Transverse colon (tissue), 4 donors: Measurements from ENCODE around the gene SUCLA2.

ENCODE experiments used
- CTCF ChIP-seq, 5 experiments: fragments of 200-600 bp in 3 of 5; fragments of 450-650 bp in 2 of 5; sonication (generic) in 3 of 5; IDR thresholded peaks; 1 replicate in 2 of 5; 2 replicates in 3 of 5; pipeline ENCODE4 v1.5.1; 2016 to 2017; ENCODE audit warnings: antibody characterized with exemption in 5 of 5, inconsistent platforms in 3 of 5, mild to moderate bottlenecking in 2 of 5, moderate library complexity in 1 of 5
- EP300 ChIP-seq: sonication (generic); formaldehyde crosslinking; IDR thresholded peaks from one replicate; pipeline ENCODE4 v1.6.1; 2017; ENCODE audit warnings: antibody characterized with exemption, low read depth
- POLR2A ChIP-seq: fragments of 450-650 bp; IDR thresholded peaks from one replicate; pipeline ENCODE4 v1.6.1; 2016; ENCODE audit warnings: antibody characterized with exemption, mild to moderate bottlenecking, moderate library complexity
- POLR2AphosphoS5 ChIP-seq, 3 donors: sonication (generic); formaldehyde crosslinking; IDR thresholded peaks; one replicate each; pipeline ENCODE4 v1.6.1; 2016; ENCODE audit warnings: antibody characterized with exemption in 3 of 3

GRCh38 chr13:47964863-47965262 is 36.2 kb downstream of the SUCLA2 start:
- TF ChIP-seq CTCF (IDR thresholded peaks at IDR 0.05) (no peak), POLR2AphosphoS5 (IDR thresholded peaks at IDR 0.05) (no peak), POLR2A (no peak), EP300 (no peak)
